ENCODE results near the gene AGK.

The AGK gene

DNA sequence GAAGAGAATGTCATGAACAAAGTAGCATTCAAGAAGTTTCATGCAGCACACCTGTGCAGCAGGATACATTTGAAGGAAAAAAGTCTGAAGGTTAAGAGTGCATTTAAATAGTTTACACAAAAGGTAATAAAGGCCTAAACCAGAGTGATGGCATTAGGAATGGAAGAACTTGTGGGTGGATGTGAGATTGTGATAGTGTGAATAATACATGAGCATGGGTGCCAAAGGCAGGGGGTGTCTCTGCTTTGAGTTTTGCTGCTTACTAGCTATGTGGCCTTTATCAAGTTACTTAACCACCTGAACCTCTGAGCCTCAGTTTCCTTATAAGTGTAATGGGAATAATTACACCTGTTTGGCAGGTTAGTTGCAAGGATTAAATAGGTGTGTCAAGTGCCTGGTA, 21.0 kb downstream of the AGK start:
- Histone ChIP-seq H3K27ac (replicated peaks) (no peak overlapping the region), H3K4me3 (replicated peaks; ENCODE audit: insufficient read depth, low read length) (no peak overlapping the region), H3K27me3 (ENCODE audit: insufficient read depth, poor library complexity, severe bottlenecking) (no peaks in the 10 kb centered on the region)
- TF ChIP-seq GABPA (IDR thresholded peaks at IDR 0.05; ENCODE audit: low read depth) = no peak
- no peak for DNase-seq (ENCODE audit: low read depth in 1 of 2, low spot score in 1 of 2)

- H3K27ac ChIP-seq (replicated peaks) = no peak overlapping the region
- TF ChIP-seq REST (IDR thresholded peaks at IDR 0.05; ENCODE audit: insufficient replicate concordance, low read depth) (no peak), GABPA (IDR thresholded peaks at IDR 0.05; ENCODE audit: low read depth) (no peak), SPI1 (IDR thresholded peaks at IDR 0.05; ENCODE audit: borderline replicate concordance, low read depth) (no peak), POLR2AphosphoS5 (IDR thresholded peaks at IDR 0.05; ENCODE audit: low read depth) (no peak)
- TF ChIP-seq, protein P1, sequence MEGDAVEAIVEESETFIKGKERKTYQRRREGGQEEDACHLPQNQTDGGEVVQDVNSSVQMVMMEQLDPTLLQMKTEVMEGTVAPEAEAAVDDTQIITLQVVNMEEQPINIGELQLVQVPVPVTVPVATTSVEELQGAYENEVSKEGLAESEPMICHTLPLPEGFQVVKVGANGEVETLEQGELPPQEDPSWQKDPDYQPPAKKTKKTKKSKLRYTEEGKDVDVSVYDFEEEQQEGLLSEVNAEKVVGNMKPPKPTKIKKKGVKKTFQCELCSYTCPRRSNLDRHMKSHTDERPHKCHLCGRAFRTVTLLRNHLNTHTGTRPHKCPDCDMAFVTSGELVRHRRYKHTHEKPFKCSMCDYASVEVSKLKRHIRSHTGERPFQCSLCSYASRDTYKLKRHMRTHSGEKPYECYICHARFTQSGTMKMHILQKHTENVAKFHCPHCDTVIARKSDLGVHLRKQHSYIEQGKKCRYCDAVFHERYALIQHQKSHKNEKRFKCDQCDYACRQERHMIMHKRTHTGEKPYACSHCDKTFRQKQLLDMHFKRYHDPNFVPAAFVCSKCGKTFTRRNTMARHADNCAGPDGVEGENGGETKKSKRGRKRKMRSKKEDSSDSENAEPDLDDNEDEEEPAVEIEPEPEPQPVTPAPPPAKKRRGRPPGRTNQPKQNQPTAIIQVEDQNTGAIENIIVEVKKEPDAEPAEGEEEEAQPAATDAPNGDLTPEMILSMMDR (IDR thresholded peaks at IDR 0.05; ENCODE audit: insufficient read depth, low read length) = no peak
- no peak for DNase-seq (ENCODE audit: low read depth in 1 of 2, low spot score in 1 of 2)
- H3K27me3 ChIP-seq (ENCODE audit: insufficient read depth, poor library complexity, severe bottlenecking) = no peaks in the 10 kb centered on the region
- no peak overlapping the region for H3K4me3 ChIP-seq (replicated peaks; ENCODE audit: insufficient read depth, low read length)
These were observed 22.3 kb downstream of the AGK start for GRCh38 chr7:141573511-141573910.

DNA sequence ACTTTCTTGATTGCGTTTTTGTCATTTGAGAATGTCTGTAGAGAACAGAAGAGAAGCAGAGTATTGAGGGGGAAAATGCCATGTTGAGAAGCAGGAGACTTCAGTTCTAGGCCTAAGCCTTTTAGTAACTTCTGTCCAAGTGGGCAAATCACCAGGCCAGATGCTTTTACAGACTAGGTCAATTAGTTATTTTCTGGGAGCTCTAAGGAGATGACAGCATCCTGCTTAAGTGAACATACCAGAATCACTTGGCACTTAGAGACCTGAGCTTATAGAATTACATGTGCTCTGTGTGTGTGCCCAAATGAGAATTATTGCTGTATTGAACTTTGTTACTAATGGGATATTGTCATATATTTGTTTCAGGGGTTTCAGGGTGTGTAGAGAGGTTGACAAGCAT, 24.0 kb downstream of the AGK start:
- TF ChIP-seq POLR2AphosphoS5 (IDR thresholded peaks at IDR 0.05; ENCODE audit: low read depth) (no peak), SPI1 (IDR thresholded peaks at IDR 0.05; ENCODE audit: borderline replicate concordance, low read depth) (no peak), GABPA (IDR thresholded peaks at IDR 0.05; ENCODE audit: low read depth) (no peak), REST (IDR thresholded peaks at IDR 0.05; ENCODE audit: insufficient replicate concordance, low read depth) (no peak)
- TF ChIP-seq, protein P1 (IDR thresholded peaks at IDR 0.05; ENCODE audit: insufficient read depth, low read length) = no peak
- no peak overlapping the region for H3K27ac ChIP-seq (replicated peaks)
- DNase-seq (ENCODE audit: low read depth in 1 of 2, low spot score in 1 of 2) = no peak
- H3K4me3 ChIP-seq (replicated peaks; ENCODE audit: insufficient read depth, low read length) = no peak overlapping the region
- H3K27me3 ChIP-seq (ENCODE audit: insufficient read depth, poor library complexity, severe bottlenecking) = no peaks in the 10 kb centered on the region

DNA sequence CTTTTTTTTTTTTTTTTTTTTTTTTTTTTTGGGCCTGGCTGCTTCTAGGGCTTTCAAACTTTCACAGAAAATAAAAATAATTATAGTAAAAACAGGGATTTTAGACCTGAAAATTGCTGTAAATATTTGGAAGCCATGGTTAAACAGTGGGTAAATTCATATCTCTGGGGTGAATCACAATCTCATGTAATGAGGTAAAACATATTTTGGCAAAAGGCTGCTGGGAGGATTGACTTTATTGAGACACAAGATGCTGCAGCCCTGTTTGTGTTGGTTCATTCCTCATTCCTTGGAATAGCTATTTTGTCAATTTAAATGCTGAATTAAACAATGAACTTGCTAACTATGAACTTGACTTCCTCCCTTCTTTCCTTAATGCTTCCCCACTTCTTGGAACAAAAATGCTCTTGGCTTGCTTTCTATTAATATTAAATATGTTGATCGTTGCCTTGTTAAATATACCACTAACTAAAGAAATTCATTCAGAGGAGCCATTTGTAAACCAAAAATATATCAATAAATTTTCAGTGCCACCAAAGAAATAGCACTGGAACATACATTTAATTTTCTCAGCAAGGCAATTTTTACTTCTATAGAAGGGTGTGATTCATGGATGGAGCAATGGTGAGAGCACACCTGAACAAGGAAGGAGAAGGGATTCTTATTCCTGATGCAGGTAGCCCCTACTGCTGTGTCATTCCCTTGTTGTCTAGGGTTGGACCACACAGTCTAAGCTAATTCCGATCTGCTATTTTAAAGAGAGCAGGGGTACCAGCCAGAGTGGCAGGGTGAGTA, 24.6 kb downstream of the AGK start:
- no peak for TF ChIP-seq SPI1 (IDR thresholded peaks at IDR 0.05; ENCODE audit: borderline replicate concordance, low read depth)
- no peak for TF ChIP-seq REST (IDR thresholded peaks at IDR 0.05; ENCODE audit: insufficient replicate concordance, low read depth)
- TF ChIP-seq GABPA (IDR thresholded peaks at IDR 0.05; ENCODE audit: low read depth) = no peak
- TF ChIP-seq, protein P1 (IDR thresholded peaks at IDR 0.05; ENCODE audit: insufficient read depth, low read length) = no peak
- TF ChIP-seq POLR2AphosphoS5 (IDR thresholded peaks at IDR 0.05; ENCODE audit: low read depth) = no peak
- no peak for DNase-seq (ENCODE audit: low read depth in 1 of 2, low spot score in 1 of 2)
- no peak overlapping the region for H3K4me3 ChIP-seq (replicated peaks; ENCODE audit: insufficient read depth, low read length)
- no peak overlapping the region for H3K27ac ChIP-seq (replicated peaks)
- no peaks in the 10 kb centered on the region for H3K27me3 ChIP-seq (ENCODE audit: insufficient read depth, poor library complexity, severe bottlenecking)

Measured in HL-60 (cell line).